Activated CD8-positive, alpha-beta memory T cell treated with anti-CD3 and anti-CD28 coated beads for 4 hours (primary cell): ENCODE results near the gene DCUN1D4.

Experiments used
- DNase-seq, 2 donors: peaks; one replicate each; pipeline ENCODE4 v3.0.0-alpha.2; 2020; ENCODE audit warnings: low read depth in 2 of 2

DCUN1D4 gene

GRCh38 chr4:51965862-51966261 lies 122.9 kb downstream of the DCUN1D4 start:
- DNase-seq = no peak
